ENCODE measurements around the gene STEAP2. TPM values are rescaled to one million over a fixed set of nuclear protein-coding genes. Genes with fewer than 3 reads are reported as not detected.

Gene STEAP2
- total RNA-seq, 2 experiments from 2014 or later = not detected

- ChIA-PET CTCF (ENCODE audit: unreplicated experiment) (no interaction called here), POLR2A (interaction anchor here (0.8 kb wide), 1 partner anchor 59 kb away, joined by 4 read pairs; no protein-coding TSS in a partner anchor)
- TF ChIP-seq CTCF (conservative IDR thresholded peaks at IDR 0.05; ENCODE audit: low read length) = no peak
- no peak for TF ChIP-seq EZH2phosphoT487 (IDR thresholded peaks at IDR 0.05; ENCODE audit: borderline replicate concordance, low read depth, low read length)
- no TSS peak for BruUV-seq (replicated peaks)
- Histone ChIP-seq H3K4me2 (ENCODE audit: low read length) (no peak overlapping the region), H3K4me1 (ENCODE audit: insufficient read depth, low read length, poor library complexity, severe bottlenecking) (no peaks in the 10 kb centered on the region), H3K79me2 (ENCODE audit: insufficient read depth, low read depth, low read length) (no peaks in the 10 kb centered on the region), H3K27ac (ENCODE audit: low read depth, low read length, poor library complexity, severe bottlenecking) (no peak overlapping the region), H3K36me3 (ENCODE audit: insufficient read depth, low read length) (no peaks in the 10 kb centered on the region), H3K9me2 (ENCODE audit: insufficient read depth, low read length) (no peaks in the 10 kb centered on the region), H2AFZ (ENCODE audit: low read length) (no peak overlapping the region), H3K4me3 (ENCODE audit: low read depth, low read length, poor library complexity, severe bottlenecking) (no peak overlapping the region), H3K9me3 (ENCODE audit: low read length) (no peaks in the 10 kb centered on the region), H4K20me1 (ENCODE audit: insufficient read depth, low read length) (no peaks in the 10 kb centered on the region)
- DNase-seq (ENCODE audit: low spot score) = no peak
- intact Hi-C loops (cut with micrococcal nuclease; ENCODE audit: unreplicated experiment) = no loop called here
Observed at GRCh38 chr7:90230834-90231233, 19.3 kb downstream of the STEAP2 start.

GRCh38 chr7:90231304-90231703, 19.8 kb downstream of the STEAP2 start:
- H3K4me3 ChIP-seq (ENCODE audit: low read depth, low read length, poor library complexity, severe bottlenecking) = no peak overlapping the region

More at GRCh38 chr7:90231304-90231703, 19.8 kb downstream of the STEAP2 start:
- ChIA-PET CTCF (ENCODE audit: unreplicated experiment) (no interaction called here), POLR2A (interaction anchor here (0.8 kb wide), 1 partner anchor 59 kb away, joined by 4 read pairs; no protein-coding TSS in a partner anchor)
- no peaks in the 10 kb centered on the region for H3K4me1 ChIP-seq (ENCODE audit: insufficient read depth, low read length, poor library complexity, severe bottlenecking)
- no peak overlapping the region for H3K4me2 ChIP-seq (ENCODE audit: low read length)
- intact Hi-C loops (cut with micrococcal nuclease; ENCODE audit: unreplicated experiment) = no loop called here
- no peak overlapping the region for H3K27ac ChIP-seq (ENCODE audit: low read depth, low read length, poor library complexity, severe bottlenecking)
- no peaks in the 10 kb centered on the region for H3K79me2 ChIP-seq (ENCODE audit: insufficient read depth, low read depth, low read length)
- no peak overlapping the region for H2AFZ ChIP-seq (ENCODE audit: low read length)
- no peaks in the 10 kb centered on the region for H4K20me1 ChIP-seq (ENCODE audit: insufficient read depth, low read length)
- H3K36me3 ChIP-seq (ENCODE audit: insufficient read depth, low read length) = no peaks in the 10 kb centered on the region
- H3K9me3 ChIP-seq (ENCODE audit: low read length) = no peaks in the 10 kb centered on the region
- no TSS peak for BruUV-seq (replicated peaks)
- TF ChIP-seq CTCF (conservative IDR thresholded peaks at IDR 0.05; ENCODE audit: low read length) (no peak), EZH2phosphoT487 (IDR thresholded peaks at IDR 0.05; ENCODE audit: borderline replicate concordance, low read depth, low read length) (no peak)
- H3K9me2 ChIP-seq (ENCODE audit: insufficient read depth, low read length) = no peaks in the 10 kb centered on the region
- DNase-seq (ENCODE audit: low spot score) = no peak
